GM12878 (cell line): ENCODE data around the gene SLC41A1. TPM values are rescaled to one million over a fixed set of nuclear protein-coding genes. Genes with fewer than 3 reads are reported as not detected.

Experiments used
- ATAC-seq: fragments of 200-7000 bp; cut with Tn5 transposase; 3 replicates; pipeline ENCODE4 v1.9.1; 2020; ENCODE audit warnings: mild to moderate bottlenecking, moderate library complexity
- BruUV-seq: library from RNA; stranded (reverse); fragments of 400-500 nt; replicated peaks from 2 replicates; lab custom pipeline; 2021; lab: Mats Ljungman, UMichigan
- CTCF ChIA-PET: fragments of 300-600 bp; sonication (Branson Sonifier 250); formaldehyde crosslinking; extraction: SDS; loops from one replicate; lab custom pipeline; 2021; ENCODE audit warnings: inconsistent platforms; lab: Yijun Ruan, JAX
- POLR2A ChIA-PET: fragments of 350-600 bp; formaldehyde crosslinking; extraction: SDS; loops from one replicate; lab custom pipeline; 2021; ENCODE audit warnings: inconsistent platforms; lab: Charles Lee
- RAD21 ChIA-PET: fragments of 300-600 bp; sonication (Branson Sonifier 250); formaldehyde crosslinking; loops from one replicate; lab custom pipeline; 2023; ENCODE audit warnings: antibody characterized with exemption; ENCODE audit not compliant: unreplicated experiment; lab: Charles Lee
- SMC1A ChIA-PET: fragments of 300-600 bp; sonication (Branson Sonifier 250); formaldehyde crosslinking; loops from one replicate; lab custom pipeline; 2023; ENCODE audit not compliant: unreplicated experiment, uncharacterized antibody; lab: Charles Lee
- DNase-seq: peaks from one replicate; pipeline ENCODE4 v3.0.0-alpha.2; 2011; ENCODE audit warnings: low read depth, low spot score
- FAIRE-seq: peaks from 3 replicates; lab custom pipeline; 2011; peaks lifted over from hg19 to GRCh38; lab: Jason Lieb, UNC
- H2AFZ ChIP-seq: 2 replicates; pipeline ENCODE4 v1.6.0; 2011; ENCODE audit warnings: low read depth, low read length, control low read depth; ENCODE audit not compliant: control insufficient read depth
- H3K27ac ChIP-seq: 2 replicates; pipeline ENCODE4 v1.5.1; 2011; ENCODE audit warnings: control low read depth; ENCODE audit not compliant: control insufficient read depth, insufficient read depth
- H3K27me3 ChIP-seq, 2 experiments: replicated peaks in 1 of 2; 2 replicates each; pipeline versions ENCODE4 v1.6.0 to v1.6.1; 2011; ENCODE audit warnings: low read length in 1 of 2; ENCODE audit not compliant: control insufficient read depth in 2 of 2, insufficient read depth in 2 of 2
- H3K36me3 ChIP-seq, 2 experiments: 2 replicates each; pipeline ENCODE4 v1.5.1; 2011; ENCODE audit warnings: low read length in 1 of 2; ENCODE audit not compliant: control insufficient read depth in 2 of 2, insufficient read depth in 2 of 2
- H3K4me1 ChIP-seq: 2 replicates; pipeline ENCODE4 v1.6.1; 2011; ENCODE audit warnings: mild to moderate bottlenecking, low read length, moderate library complexity, mixed read lengths; ENCODE audit not compliant: control insufficient read depth, insufficient read depth
- H3K4me2 ChIP-seq: 2 replicates; pipeline ENCODE4 v1.6.0; 2011; ENCODE audit warnings: control low read depth; ENCODE audit not compliant: control insufficient read depth, insufficient read depth
- H3K4me3 ChIP-seq: fragments of 200-600 bp; sonication (generic); 2 replicates; pipeline ENCODE4 v1.5.1; 2016
- H3K79me2 ChIP-seq: 2 replicates; pipeline ENCODE4 v1.6.0; 2011; ENCODE audit warnings: low read length; ENCODE audit not compliant: control insufficient read depth, insufficient read depth
- H3K9ac ChIP-seq: 2 replicates; pipeline ENCODE4 v1.8.0; 2011; ENCODE audit warnings: low read length, control low read depth, mixed read lengths; ENCODE audit not compliant: control insufficient read depth, insufficient read depth
- H3K9me3 ChIP-seq: replicated peaks from 3 replicates; pipeline ENCODE4 v1.5.1; 2011; ENCODE audit warnings: mild to moderate bottlenecking, low read length; ENCODE audit not compliant: control insufficient read depth, insufficient read depth
- H4K20me1 ChIP-seq: 2 replicates; pipeline ENCODE4 v1.6.0; 2011; ENCODE audit not compliant: control insufficient read depth, insufficient read depth
- BCL11A ChIP-seq: IDR thresholded peaks from 2 replicates; pipeline ENCODE4 v1.6.1; 2011; ENCODE audit warnings: low read depth, low read length
- BRCA1 ChIP-seq: IDR thresholded peaks from 2 replicates; pipeline ENCODE4 v1.6.1; 2011; ENCODE audit warnings: low read depth, low read length, improper control_type of control experiment
- CBX3 ChIP-seq: fragments of 200-600 bp; sonication (generic); IDR thresholded peaks from 2 replicates; pipeline ENCODE4 v1.6.1; 2016; ENCODE audit warnings: low read depth, borderline replicate concordance
- EZH2 ChIP-seq: IDR thresholded peaks from 2 replicates; pipeline ENCODE4 v1.6.1; 2012; ENCODE audit warnings: low read depth, mild to moderate bottlenecking, control low read depth, inconsistent platforms, low read length, borderline replicate concordance; ENCODE audit not compliant: control insufficient read depth
- HDGF ChIP-seq: fragments of 450-650 bp; IDR thresholded peaks from 2 replicates; pipeline ENCODE4 v1.6.1; 2016; ENCODE audit warnings: antibody characterized with exemption
- LARP7 ChIP-seq: fragments of 450-650 bp; IDR thresholded peaks from 2 replicates; pipeline ENCODE4 v1.6.1; 2017; ENCODE audit warnings: mild to moderate bottlenecking
- MTA3 ChIP-seq: IDR thresholded peaks from 2 replicates; pipeline ENCODE4 v1.6.1; 2012; ENCODE audit warnings: low read length, inconsistent platforms, borderline replicate concordance
- MYB ChIP-seq: fragments of 150-350 bp; IDR thresholded peaks from 2 replicates; pipeline ENCODE4 v1.6.1; 2014; ENCODE audit warnings: mild to moderate bottlenecking, low read depth, low read length, borderline replicate concordance
- NBN ChIP-seq: fragments of 450-650 bp; IDR thresholded peaks from 2 replicates; pipeline ENCODE4 v1.6.1; 2016
- PAX5 ChIP-seq: IDR thresholded peaks from 2 replicates; pipeline ENCODE4 v1.6.1; 2011; ENCODE audit warnings: low read depth, low read length, borderline replicate concordance
- PAX8 ChIP-seq: fragments of 450-650 bp; IDR thresholded peaks from 2 replicates; pipeline ENCODE4 v1.6.1; 2017; ENCODE audit warnings: mild to moderate bottlenecking, moderate library complexity
- POLR2AphosphoS2 ChIP-seq: IDR thresholded peaks from 2 replicates; pipeline ENCODE4 v1.6.1; 2011; ENCODE audit warnings: low read depth, mild to moderate bottlenecking, low read length, improper control_type of control experiment, moderate library complexity
- RBBP5 ChIP-seq: fragments of 200-600 bp; sonication (generic); conservative IDR thresholded peaks from 2 replicates; pipeline ENCODE4 v1.6.1; 2016
- SMARCA5 ChIP-seq: fragments of 450-650 bp; IDR thresholded peaks from 2 replicates; pipeline ENCODE4 v1.6.1; 2017; ENCODE audit warnings: mild to moderate bottlenecking
- TBL1XR1 ChIP-seq: IDR thresholded peaks from 2 replicates; pipeline ENCODE4 v1.6.1; 2012; ENCODE audit warnings: low read depth, low read length, improper control_type of control experiment
- ZZZ3 ChIP-seq: IDR thresholded peaks from 2 replicates; pipeline ENCODE4 v1.6.1; 2011; ENCODE audit warnings: low read depth; ENCODE audit not compliant: control insufficient read depth, insufficient read length
- WGBS: methylation state at CpG from one replicate; pipeline ENCODE4 v1.1.6; 2016; ENCODE audit warnings: low lambda C conversion rate; ENCODE audit not compliant: insufficient replicate concordance, insufficient coverage; ENCODE audit errors: missing lambda C conversion rate; 5-methylcytosine and 5-hydroxymethylcytosine counted together
- in situ Hi-C: fragments of 300-500 bp; cut with MboI; formaldehyde crosslinking; loops from 9 replicates; pipeline ENCODE4 v1.14.3; 2018; ENCODE audit warnings: mixed read lengths
- intact Hi-C: fragments of 100-400 bp; cut with micrococcal nuclease; formaldehyde crosslinking; loops from one replicate; pipeline ENCODE4 v1.14.2; 2022; ENCODE audit not compliant: unreplicated experiment
- polyA plus RNA-seq, 11 experiments: library from polyadenylated mRNA; depleted of rRNA in 4 of 11; unstranded in 6 of 11; stranded (reverse) in 5 of 11; fragments of >200 nt; fragmentation: Nextera tagmentation in 4 of 11; fragmentation: Illumina TruSeq in 1 of 11; extraction: Ambion mirVana in 4 of 11; extraction: Trizol in 1 of 11; gene quantifications; 1 replicate in 1 of 11; 2 replicates in 10 of 11; pipeline versions ENCODE4 v1.2.1 to v1.2.3, GENCODE V29; 2011 to 2016; ENCODE audit warnings: inconsistent platforms in 2 of 11, missing spikeins in 2 of 11, low read depth in 1 of 11
- total RNA-seq, 4 experiments: library from RNA; depleted of rRNA in 3 of 4; stranded (reverse); fragments of >200 nt in 3 of 4; fragmentation: Illumina TruSeq in 1 of 4; extraction: Trizol in 1 of 4; gene quantifications; 2 replicates each; pipeline versions ENCODE4 v1.2.1 to v1.2.3, GENCODE V29; 2013 to 2021
- TF ChIP-seq, protein P1 (sequence below), 3 experiments: IDR thresholded peaks in 2 of 3; conservative IDR thresholded peaks in 1 of 3; 2 replicates each; pipeline ENCODE4 v1.5.1; 2011; ENCODE audit warnings: low read depth in 3 of 3, low read length in 3 of 3, mild to moderate bottlenecking in 3 of 3, control low read depth in 2 of 3, moderate library complexity in 2 of 3, inconsistent platforms in 1 of 3, mixed read lengths in 1 of 3; ENCODE audit not compliant: control insufficient read depth in 2 of 3, insufficient read depth in 1 of 3; ENCODE audit errors: extremely low read depth in 1 of 3
- TF ChIP-seq, protein P2 (sequence below): fragments of 450-650 bp; IDR thresholded peaks from 2 replicates; pipeline ENCODE4 v1.6.1; 2016; ENCODE audit warnings: mild to moderate bottlenecking, moderate library complexity, borderline replicate concordance
- TF ChIP-seq, protein P3 (sequence below): IDR thresholded peaks from 2 replicates; pipeline ENCODE4 v1.6.1; 2011; ENCODE audit warnings: low read depth, mild to moderate bottlenecking, low read length, moderate library complexity, borderline replicate concordance; ENCODE audit errors: extremely low read depth

The SLC41A1 gene
- total and polyA plus RNA-seq, 10 of the 15 experiments (the other 5 are each of a cell fraction or from before 2014, with no cell fraction given) = 0.13 to 11.3 (median 0.42) TPM

DNA sequence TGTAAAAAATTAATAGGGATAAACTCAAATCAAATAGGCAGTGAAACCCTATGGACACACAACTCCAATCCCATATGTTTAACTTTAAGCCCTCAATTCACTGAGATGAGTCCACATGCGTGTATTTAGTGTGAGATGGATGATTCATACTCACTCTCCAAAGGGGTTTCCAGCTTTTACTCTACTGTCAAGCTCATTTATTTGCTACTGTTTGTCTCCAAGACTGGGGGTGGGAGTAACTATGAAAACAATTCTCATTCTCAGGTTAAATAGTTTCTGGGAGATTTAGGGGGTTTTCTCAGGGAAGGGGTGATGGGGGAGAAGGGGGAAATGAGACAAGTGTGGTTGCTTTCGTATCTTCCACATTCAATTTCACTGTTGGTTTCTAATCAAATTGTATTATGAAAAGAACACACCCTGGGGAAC is 40.4 kb downstream of the SLC41A1 start:
- Histone ChIP-seq H3K4me2 (peak overlapping the region; percentile 90), H3K4me3 (0 out of 2 replicates have a peak overlapping the region, but pooled peaks have one; percentile 52), H4K20me1 (no peaks in the 10 kb centered on the region), H3K4me1 (peaks cover 12% of the 10 kb centered on the region), H2AFZ (no peak overlapping the region), H3K27ac (peak overlapping the region; percentile 8; the same call in 1 of the 2 replicates), H3K36me3 (no peaks in the 10 kb centered on the region; a peak in 1 of 4 replicates), H3K79me2 (peaks cover 9% of the 10 kb centered on the region), H3K27me3 (no peaks in the 10 kb centered on the region), H3K9me3 (no peaks in the 10 kb centered on the region), H3K9ac (no peak overlapping the region)
- in situ Hi-C loops (no loop called here), intact Hi-C loops (no loop called here)
- ChIA-PET CTCF (interaction anchor here (0.6 to 7.4 kb wide), 10 partner anchors 9 to 114 kb away, joined by 3 to 59 read pairs (median 5); no protein-coding TSS in a partner anchor), POLR2A (interaction anchor here (0.7 to 3.4 kb wide), 17 partner anchors 12 to 718 kb away, joined by 3 to 28 read pairs (median 4); partner anchors contain the start of gene SLC41A1), SMC1A (interaction anchor here (0.7 to 3.5 kb wide), 14 partner anchors 9 to 181 kb away, joined by 3 to 30 read pairs (median 6); partner anchors contain the start of gene NUCKS1), RAD21 (interaction anchor here (0.6 to 5.0 kb wide), 18 partner anchors 9 to 285 kb away, joined by 3 to 56 read pairs (median 4); partner anchors contain the start of genes ELK4 and NUCKS1)
- DNase-seq = peak; percentile 71
- WGBS = 24% methylated on average over 2 of the region's 2 CpGs
- ATAC-seq = peak; percentile 60
- no TSS peak for BruUV-seq
- peak; percentile 56 for FAIRE-seq
- TF ChIP-seq TBL1XR1 (peak; percentile 65; the same call in 1 of the 2 replicates), BRCA1 (no peak), PAX8 (no peak), NBN (peak; percentile 73), EZH2 (no peak), ZZZ3 (no peak), RBBP5 (no peak), SMARCA5 (peak; percentile 51; the same call in 1 of the 2 replicates), MTA3 (peak; percentile 76; the same call in 1 of the 2 replicates), PAX5 (0 out of 2 replicates have a peak, but pooled peaks have one; percentile 56), BCL11A (peak; percentile 45; the same call in 1 of the 2 replicates), CBX3 (no peak), POLR2AphosphoS2 (no peak), HDGF (no peak), MYB (no peak), LARP7 (no peak)
- TF ChIP-seq, protein P1, sequence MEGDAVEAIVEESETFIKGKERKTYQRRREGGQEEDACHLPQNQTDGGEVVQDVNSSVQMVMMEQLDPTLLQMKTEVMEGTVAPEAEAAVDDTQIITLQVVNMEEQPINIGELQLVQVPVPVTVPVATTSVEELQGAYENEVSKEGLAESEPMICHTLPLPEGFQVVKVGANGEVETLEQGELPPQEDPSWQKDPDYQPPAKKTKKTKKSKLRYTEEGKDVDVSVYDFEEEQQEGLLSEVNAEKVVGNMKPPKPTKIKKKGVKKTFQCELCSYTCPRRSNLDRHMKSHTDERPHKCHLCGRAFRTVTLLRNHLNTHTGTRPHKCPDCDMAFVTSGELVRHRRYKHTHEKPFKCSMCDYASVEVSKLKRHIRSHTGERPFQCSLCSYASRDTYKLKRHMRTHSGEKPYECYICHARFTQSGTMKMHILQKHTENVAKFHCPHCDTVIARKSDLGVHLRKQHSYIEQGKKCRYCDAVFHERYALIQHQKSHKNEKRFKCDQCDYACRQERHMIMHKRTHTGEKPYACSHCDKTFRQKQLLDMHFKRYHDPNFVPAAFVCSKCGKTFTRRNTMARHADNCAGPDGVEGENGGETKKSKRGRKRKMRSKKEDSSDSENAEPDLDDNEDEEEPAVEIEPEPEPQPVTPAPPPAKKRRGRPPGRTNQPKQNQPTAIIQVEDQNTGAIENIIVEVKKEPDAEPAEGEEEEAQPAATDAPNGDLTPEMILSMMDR (IDR thresholded peaks at IDR 0.05 in 2 of 3, conservative IDR thresholded peaks at IDR 0.05 in 1 of 3; ENCODE audit: control insufficient read depth in 2 of 3, extremely low read depth in 1 of 3, insufficient read depth in 1 of 3, low read depth in 3 of 3, low read length in 3 of 3) = no peak
- TF ChIP-seq, protein P2, sequence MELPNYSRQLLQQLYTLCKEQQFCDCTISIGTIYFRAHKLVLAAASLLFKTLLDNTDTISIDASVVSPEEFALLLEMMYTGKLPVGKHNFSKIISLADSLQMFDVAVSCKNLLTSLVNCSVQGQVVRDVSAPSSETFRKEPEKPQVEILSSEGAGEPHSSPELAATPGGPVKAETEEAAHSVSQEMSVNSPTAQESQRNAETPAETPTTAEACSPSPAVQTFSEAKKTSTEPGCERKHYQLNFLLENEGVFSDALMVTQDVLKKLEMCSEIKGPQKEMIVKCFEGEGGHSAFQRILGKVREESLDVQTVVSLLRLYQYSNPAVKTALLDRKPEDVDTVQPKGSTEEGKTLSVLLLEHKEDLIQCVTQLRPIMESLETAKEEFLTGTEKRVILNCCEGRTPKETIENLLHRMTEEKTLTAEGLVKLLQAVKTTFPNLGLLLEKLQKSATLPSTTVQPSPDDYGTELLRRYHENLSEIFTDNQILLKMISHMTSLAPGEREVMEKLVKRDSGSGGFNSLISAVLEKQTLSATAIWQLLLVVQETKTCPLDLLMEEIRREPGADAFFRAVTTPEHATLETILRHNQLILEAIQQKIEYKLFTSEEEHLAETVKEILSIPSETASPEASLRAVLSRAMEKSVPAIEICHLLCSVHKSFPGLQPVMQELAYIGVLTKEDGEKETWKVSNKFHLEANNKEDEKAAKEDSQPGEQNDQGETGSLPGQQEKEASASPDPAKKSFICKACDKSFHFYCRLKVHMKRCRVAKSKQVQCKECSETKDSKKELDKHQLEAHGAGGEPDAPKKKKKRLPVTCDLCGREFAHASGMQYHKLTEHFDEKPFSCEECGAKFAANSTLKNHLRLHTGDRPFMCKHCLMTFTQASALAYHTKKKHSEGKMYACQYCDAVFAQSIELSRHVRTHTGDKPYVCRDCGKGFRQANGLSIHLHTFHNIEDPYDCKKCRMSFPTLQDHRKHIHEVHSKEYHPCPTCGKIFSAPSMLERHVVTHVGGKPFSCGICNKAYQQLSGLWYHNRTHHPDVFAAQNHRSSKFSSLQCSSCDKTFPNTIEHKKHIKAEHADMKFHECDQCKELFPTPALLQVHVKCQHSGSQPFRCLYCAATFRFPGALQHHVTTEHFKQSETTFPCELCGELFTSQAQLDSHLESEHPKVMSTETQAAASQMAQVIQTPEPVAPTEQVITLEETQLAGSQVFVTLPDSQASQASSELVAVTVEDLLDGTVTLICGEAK = no peak
- TF ChIP-seq, protein P3, sequence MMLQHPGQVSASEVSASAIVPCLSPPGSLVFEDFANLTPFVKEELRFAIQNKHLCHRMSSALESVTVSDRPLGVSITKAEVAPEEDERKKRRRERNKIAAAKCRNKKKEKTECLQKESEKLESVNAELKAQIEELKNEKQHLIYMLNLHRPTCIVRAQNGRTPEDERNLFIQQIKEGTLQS = no peak
